Gastrocnemius medialis (tissue), 4 donors: ENCODE data around the gene MTERF4.

ENCODE experiments used
- CTCF ChIP-seq, 5 experiments: fragments of 450-650 bp in 3 of 5; fragments of 200-600 bp in 2 of 5; sonication (generic) in 2 of 5; IDR thresholded peaks in 4 of 5; conservative IDR thresholded peaks in 1 of 5; 1 replicate in 4 of 5; 2 replicates in 1 of 5; pipeline ENCODE4 v1.5.1; 2016 to 2019; ENCODE audit warnings: antibody characterized with exemption in 5 of 5, mild to moderate bottlenecking in 3 of 5, moderate library complexity in 3 of 5
- POLR2A ChIP-seq, 2 donors: fragments of 450-650 bp; IDR thresholded peaks; one replicate each; pipeline ENCODE4 v1.6.1; 2017; ENCODE audit warnings: antibody characterized with exemption in 2 of 2, mild to moderate bottlenecking in 2 of 2, moderate library complexity in 2 of 2

- TF ChIP-seq CTCF (IDR thresholded peaks at IDR 0.05 in 4 of 5, conservative IDR thresholded peaks at IDR 0.05 in 1 of 5) (no peak), POLR2A (IDR thresholded peaks at IDR 0.05) (no peak)
Measured at GRCh38 chr2:241081643-241082340, 20.3 kb downstream of the MTERF4 start.
